Stimulated activated CD8-positive, alpha-beta memory T cell treated with anti-CD3 and anti-CD28 coated beads, Interleukin-2, amount 100 ng/mL, for 48 hours (primary cell): ENCODE measurements around the gene FYB1.

Experiments used
- DNase-seq, 2 donors: peaks; one replicate each; pipeline ENCODE4 v3.0.0-alpha.2; 2020; ENCODE audit warnings: low read depth in 2 of 2

FYB1 gene

GRCh38 chr5:39203951-39204350 lies 15.4 kb downstream of the FYB1 start:
- DNase-seq = no peak

DNA sequence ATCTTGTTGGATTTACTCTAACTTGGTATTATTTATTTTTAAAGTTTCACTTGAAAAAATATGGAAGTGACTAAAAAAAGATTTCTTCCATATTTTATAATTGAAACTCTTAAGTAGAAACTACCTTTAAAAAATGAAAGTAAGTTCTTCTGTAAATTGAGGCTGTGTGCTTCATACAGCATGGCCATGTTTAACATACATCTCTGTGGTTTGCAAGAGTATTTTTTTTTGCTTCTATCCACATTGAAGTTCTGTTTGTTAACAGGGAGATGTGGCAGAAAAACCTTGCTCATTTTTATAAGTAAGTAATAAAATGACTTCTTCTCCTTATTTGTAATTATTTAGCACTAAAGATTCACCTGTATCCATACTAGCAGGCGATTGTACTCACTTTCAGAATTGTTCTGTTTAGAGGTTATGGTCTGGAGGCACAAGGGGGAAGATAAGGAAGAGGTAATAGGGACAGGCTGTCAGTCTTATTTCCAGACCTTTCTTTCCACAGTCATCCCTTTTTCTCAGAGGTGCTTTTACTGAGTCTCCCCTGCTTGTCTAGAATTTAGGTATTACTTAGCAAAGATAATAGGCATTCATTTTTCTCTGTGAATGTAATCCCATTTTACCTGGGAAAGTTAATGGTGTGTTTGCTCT lies 16.0 kb downstream of the FYB1 start:
- no peak for DNase-seq

GRCh38 chr5:39202597-39203274 lies 16.6 kb downstream of the FYB1 start:
- no peak for DNase-seq

GRCh38 chr5:39201781-39202596 lies 17.4 kb downstream of the FYB1 start:
- DNase-seq = no peak

DNA sequence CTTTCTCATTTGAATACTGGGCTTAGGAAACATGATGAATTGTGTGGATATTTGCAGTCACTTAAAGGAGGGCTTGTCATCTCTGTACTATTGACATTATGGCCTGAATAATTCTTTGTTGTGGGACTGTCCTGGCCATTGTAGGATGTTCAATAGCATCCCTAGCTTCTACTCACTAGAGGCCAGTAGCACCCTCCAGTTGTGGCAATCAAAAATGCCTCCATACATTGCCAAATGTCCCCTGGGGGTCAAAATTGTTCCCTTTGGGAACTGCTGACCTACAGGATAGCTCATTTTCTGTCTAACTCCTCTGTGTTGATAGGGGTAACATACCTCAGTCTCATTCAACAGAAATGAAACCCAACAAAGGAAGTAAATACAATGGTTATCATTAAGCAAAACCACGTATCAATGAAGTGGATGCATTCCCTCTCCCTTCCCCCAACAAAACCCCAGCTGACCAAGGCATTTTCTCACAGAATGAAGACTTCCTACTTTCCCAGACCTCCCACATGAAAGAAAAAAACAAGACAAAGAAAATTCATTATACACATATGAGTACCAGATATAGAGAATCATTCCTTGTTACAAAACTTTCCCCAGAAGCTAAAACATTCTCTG lies 18.1 kb downstream of the FYB1 start:
- DNase-seq = no peak

DNA sequence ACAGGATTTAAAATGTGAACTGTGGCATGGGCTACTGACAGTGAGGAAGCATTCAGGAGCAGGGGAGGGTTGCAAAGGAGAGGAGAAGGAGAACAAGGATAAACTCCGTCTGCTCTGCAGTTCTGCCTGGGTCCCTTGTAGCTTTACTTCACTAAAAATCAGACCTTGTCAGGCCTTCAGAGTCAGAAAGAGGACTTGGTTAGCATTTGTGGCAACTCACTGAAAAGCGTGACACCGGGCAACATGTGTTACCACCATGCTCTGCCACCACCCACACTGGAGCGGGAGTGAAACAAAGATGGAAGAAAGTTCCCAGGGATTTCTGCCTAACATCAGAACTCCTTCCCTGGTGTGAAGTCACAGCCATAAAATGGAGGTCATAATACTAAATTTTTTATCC lies 19.3 kb downstream of the FYB1 start:
- no peak for DNase-seq

DNA sequence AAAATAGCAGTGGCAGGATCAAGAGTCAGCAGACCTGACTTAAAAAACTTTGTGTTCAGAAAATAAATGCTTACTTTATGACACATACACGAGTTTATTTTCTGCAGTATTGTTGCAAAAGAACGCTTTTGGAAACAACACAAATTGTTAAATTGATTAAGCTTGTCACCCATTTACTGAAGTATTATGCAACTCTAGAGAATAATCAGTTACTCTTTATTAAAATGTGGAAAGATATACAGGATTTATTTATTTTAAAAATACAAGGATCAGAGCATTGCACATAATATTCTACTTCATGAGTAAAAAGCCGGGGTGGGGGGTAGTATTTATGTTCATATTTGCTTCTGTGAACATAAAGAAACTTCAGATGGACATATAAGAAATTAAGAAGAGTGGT lies 20.0 kb downstream of the FYB1 start:
- no peak for DNase-seq

GRCh38 chr5:39198127-39198526 lies 21.2 kb downstream of the FYB1 start:
- no peak for DNase-seq

- no peak for DNase-seq
Observed at GRCh38 chr5:39197556-39197955, 21.8 kb downstream of the FYB1 start.

DNA sequence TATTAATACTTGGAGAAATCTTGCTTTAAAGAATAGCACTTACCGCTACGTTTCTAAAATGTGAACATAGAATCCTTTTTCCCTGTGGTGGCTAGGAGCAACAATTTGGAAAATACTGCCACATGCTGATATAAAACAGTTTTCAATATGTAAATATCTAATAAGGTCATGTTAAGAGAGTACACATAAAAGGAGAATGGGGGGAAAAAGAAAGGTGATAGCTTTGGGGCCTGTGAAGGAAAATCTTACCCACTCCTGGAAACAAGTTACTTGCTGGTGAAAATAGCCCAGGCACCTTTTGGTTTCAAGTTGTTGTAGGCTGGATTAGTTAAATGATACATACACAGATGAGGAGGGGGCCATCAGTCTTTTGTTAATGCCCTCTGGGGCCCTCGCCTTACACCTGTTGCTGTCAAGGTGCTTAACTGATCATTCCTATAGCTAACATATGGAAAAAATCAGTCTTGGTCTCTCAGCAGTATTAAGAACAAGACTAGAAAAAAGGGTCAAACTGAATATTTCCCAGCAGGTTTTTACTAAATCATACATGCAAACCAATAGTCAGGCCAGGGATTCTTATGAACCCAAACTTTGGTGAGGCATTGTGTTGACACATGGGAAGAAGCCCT lies 24.1 kb downstream of the FYB1 start:
- DNase-seq = no peak

- no peak for DNase-seq
Observed at GRCh38 chr5:39194466-39195136, 24.8 kb downstream of the FYB1 start.

GRCh38 chr5:39193553-39194465 lies 25.6 kb downstream of the FYB1 start:
- DNase-seq = no peak

- DNase-seq = no peak
Observed at GRCh38 chr5:39192450-39193160, 26.8 kb downstream of the FYB1 start.

DNA sequence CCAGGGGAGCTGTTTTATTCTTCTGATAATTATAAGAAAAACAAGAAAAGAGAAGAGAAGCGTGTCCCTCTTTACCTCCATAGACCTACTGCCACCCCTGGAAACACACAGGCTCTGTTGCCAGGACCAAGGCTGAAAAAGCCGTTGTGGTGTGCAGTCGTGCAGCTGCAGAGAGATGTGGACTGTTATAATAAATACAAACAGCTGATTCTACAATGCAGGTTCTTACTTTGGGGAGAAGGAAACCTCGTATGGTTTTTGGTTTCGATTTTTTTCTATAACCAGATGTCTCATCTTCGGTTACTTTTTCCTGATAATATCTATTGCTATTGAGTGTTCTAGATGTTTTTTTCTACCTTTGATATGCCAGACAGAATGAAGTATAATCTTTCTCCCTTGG lies 28.1 kb downstream of the FYB1 start:
- DNase-seq = no peak

DNA sequence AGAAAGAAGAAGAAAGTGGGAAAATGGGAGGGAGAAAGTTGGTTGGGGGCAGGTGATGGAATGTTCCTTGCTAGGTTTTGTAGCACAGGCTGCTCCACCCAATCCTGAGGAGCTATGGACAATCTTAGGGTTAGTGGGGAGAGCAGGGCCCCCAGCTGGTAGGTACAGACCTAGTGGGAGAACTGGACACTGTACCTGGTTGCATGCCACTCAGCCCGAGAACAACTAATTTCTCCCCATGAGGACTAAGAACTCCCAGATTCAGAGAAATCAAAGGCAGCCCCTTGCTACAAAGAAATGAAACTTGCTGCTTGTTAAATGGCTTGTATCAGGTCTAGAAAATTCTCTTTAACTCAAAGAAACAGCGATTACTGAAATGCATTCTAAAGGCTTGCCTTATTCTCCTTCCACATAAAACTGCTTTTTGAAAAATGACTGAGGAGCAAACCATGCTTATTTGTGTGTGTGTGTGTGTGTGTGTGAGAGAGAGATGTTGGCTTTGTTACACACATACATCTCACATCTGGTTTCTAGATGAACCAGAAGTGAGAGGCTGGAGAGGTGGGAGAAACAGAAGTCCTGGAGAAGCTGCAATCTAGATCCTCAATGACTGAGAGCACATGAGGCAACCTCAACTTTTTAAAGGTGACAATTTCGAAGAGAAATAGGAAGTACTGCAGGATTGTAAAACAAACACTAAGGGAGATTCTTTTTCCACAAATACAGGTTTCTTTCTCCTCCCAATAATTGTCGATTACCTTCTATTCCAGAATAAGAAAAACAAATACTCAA lies 28.9 kb downstream of the FYB1 start:
- no peak for DNase-seq

DNA sequence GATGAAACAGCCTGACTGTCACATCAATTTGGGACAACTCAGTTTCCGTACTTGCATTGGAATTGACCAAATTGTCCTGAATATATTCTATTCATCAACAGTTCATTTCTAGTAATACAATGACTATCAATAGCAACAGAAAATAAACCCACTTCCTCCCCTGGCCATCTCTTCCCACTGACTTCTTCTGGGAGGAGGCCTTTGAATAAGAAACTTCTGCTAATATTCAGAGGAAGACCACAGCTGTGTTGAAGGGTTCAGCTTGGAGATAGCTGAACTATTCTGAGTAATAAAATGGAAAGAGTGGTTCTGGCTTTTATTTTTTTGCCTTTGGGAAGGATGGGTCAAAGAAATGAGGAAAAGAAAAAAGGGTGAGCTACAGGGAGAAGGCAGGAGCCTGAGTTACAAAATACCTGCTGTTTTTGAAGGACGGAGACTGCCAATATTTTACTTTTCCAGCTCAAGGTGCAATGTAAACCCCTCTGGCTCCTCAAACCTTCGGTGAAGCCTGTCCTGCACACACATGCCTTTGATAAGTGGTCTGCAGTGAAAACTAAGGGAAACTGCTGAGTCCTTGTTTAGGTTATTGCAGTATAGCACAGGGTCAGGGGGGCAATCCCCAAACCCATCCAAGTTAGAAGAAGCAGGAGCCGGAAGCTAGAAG lies 29.9 kb downstream of the FYB1 start:
- DNase-seq = no peak

GRCh38 chr5:39187831-39188731 lies 31.3 kb downstream of the FYB1 start:
- no peak for DNase-seq
